ENCODE results near the gene BCDIN3D.
A peak's percentile ranks its signal among the peaks of the same experiment; 100 is the strongest.

BCDIN3D gene

GRCh38 chr12:49847161-49847560 is 4.3 kb upstream of the BCDIN3D start:
- no peak overlapping the region for H3K27ac ChIP-seq
- H3K4me3 ChIP-seq, result no peak overlapping the region
- no peak for TF ChIP-seq CTCF (IDR thresholded peaks at IDR 0.05)
- DNase-seq (ENCODE audit: low spot score), result peak; percentile 14

GRCh38 chr12:49846032-49846431 is 3.1 kb upstream of the BCDIN3D start:
- DNase-seq (ENCODE audit: low spot score), result no peak
- Histone ChIP-seq H3K27ac (no peak overlapping the region), H3K4me3 (no peak overlapping the region)
- no peak for TF ChIP-seq CTCF (IDR thresholded peaks at IDR 0.05)

GRCh38 chr12:49843876-49844437 is 1.1 kb upstream of the BCDIN3D start:
- TF ChIP-seq CTCF (IDR thresholded peaks at IDR 0.05), result no peak
- peak; percentile 60 for DNase-seq (ENCODE audit: low spot score)
- no peak overlapping the region for H3K4me3 ChIP-seq
- H3K27ac ChIP-seq, result no peak overlapping the region

- peak; percentile 66 for DNase-seq (ENCODE audit: low spot score)
- peak overlapping the region; percentile 77 for H3K4me3 ChIP-seq
- no peak for TF ChIP-seq CTCF (IDR thresholded peaks at IDR 0.05)
- peak overlapping the region; percentile 87 to 94 for H3K27ac ChIP-seq
Observed at GRCh38 chr12:49843411-49843810, 505 bp upstream of the BCDIN3D start.

GRCh38 chr12:49838973-49839633 is 3.8 kb downstream of the BCDIN3D start:
- DNase-seq (ENCODE audit: low spot score), result no peak
- TF ChIP-seq CTCF (IDR thresholded peaks at IDR 0.05), result peak; percentile 38
- Histone ChIP-seq H3K4me3 (no peak overlapping the region), H3K27ac (no peak overlapping the region)

GRCh38 chr12:49832836-49833421 is 10.0 kb downstream of the BCDIN3D start:
- Histone ChIP-seq H3K4me3 (no peak overlapping the region), H3K27ac (no peak overlapping the region)
- no peak for TF ChIP-seq CTCF (IDR thresholded peaks at IDR 0.05)
- DNase-seq (ENCODE audit: low spot score), result no peak

- Histone ChIP-seq H3K4me3 (no peak overlapping the region), H3K27ac (no peak overlapping the region)
- DNase-seq (ENCODE audit: low spot score), result no peak
- no peak for TF ChIP-seq CTCF (IDR thresholded peaks at IDR 0.05)
Observed at GRCh38 chr12:49831717-49832116, 11.2 kb downstream of the BCDIN3D start.
